Lower lobe of right lung (tissue), 2 donors: ENCODE measurements around the gene TIMM44. TPM values are rescaled to one million over a fixed set of nuclear protein-coding genes. Genes with fewer than 3 reads are reported as not detected.

Source experiments
- ATAC-seq, 2 donors: fragments of 200-7000 bp; cut with Tn5 transposase; one replicate each; pipeline ENCODE4 v1.9.1; 2020 to 2022; ENCODE audit warnings: mild to moderate bottlenecking in 2 of 2, moderate library complexity in 2 of 2
- DNase-seq: peaks from one replicate; pipeline ENCODE4 v3.0.0-alpha.2; 2020
- H3K27ac ChIP-seq: fragments of 200-600 bp; one replicate; pipeline ENCODE4 v1.8.0; 2022
- H3K27me3 ChIP-seq: fragments of 200-600 bp; one replicate; pipeline ENCODE4 v1.8.0; 2022; ENCODE audit warnings: low read depth
- H3K36me3 ChIP-seq: fragments of 200-600 bp; one replicate; pipeline ENCODE4 v1.8.0; 2022; ENCODE audit warnings: mild to moderate bottlenecking
- H3K4me1 ChIP-seq: fragments of 200-600 bp; one replicate; pipeline ENCODE4 v1.8.0; 2022
- H3K4me3 ChIP-seq: fragments of 200-600 bp; one replicate; pipeline ENCODE4 v1.8.0; 2022; ENCODE audit warnings: mild to moderate bottlenecking
- H3K9me3 ChIP-seq: fragments of 200-600 bp; one replicate; pipeline ENCODE4 v1.8.0; 2022
- CTCF ChIP-seq: fragments of 200-600 bp; IDR thresholded peaks from one replicate; pipeline ENCODE4 v1.8.0; 2022; ENCODE audit warnings: antibody characterized with exemption, mild to moderate bottlenecking
- intact Hi-C: fragments of 100-400 bp; cut with DNase I; formaldehyde crosslinking; loops from one replicate; pipeline ENCODE4 v1.11.0; 2022
- total RNA-seq: library from RNA; stranded (reverse); fragmentation: NEBNext Ultra II Directional; extraction: Animal tissue kit (Norgen Biotek cat#: 25700); gene quantifications from one replicate; pipeline ENCODE4 v1.2.1, GENCODE V29; 2021
- donor health status: DM: no; HTN: yes; CAD: no; lungs with severe emphysema.

The TIMM44 gene
- total RNA-seq, 1 donor from 2014 or later: 45.2 TPM

GRCh38 chr19:7928741-7929701, 14.4 kb downstream of the TIMM44 start:
- H3K9me3 ChIP-seq: no peaks in the 10 kb centered on the region
- ATAC-seq: no peak
- peak; percentile 61 for DNase-seq
- intact Hi-C loops: no loop called here
- no peaks in the 10 kb centered on the region for H3K27me3 ChIP-seq
- H3K4me1 ChIP-seq: peaks cover 25% of the 10 kb centered on the region
- peaks cover 38% of the 10 kb centered on the region for H3K36me3 ChIP-seq
- peak overlapping the region; percentile 62 for H3K27ac ChIP-seq
- H3K4me3 ChIP-seq: peak overlapping the region; percentile 1
- TF ChIP-seq CTCF: peak; percentile 21

DNA sequence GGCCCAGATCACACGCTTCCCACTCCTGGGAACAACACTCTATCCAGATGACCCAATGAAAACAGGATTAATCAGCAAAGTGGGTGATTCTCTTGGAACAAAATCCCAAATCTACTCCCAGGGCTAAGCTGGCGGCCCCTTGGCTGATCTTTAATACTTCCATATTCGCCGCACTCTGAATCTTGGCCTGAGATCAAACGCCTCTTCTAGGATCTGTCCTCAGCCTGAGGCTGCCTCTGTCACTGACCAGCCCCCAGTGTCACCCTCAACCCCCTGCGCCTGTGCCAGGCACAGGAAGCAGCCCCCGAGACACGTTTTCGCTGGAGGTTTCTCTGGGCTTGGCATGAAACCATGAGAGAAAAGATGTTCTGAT, 15.1 kb downstream of the TIMM44 start:
- peak overlapping the region; percentile 49 for H3K27ac ChIP-seq
- H3K4me1 ChIP-seq: peaks cover 25% of the 10 kb centered on the region
- no peaks in the 10 kb centered on the region for H3K9me3 ChIP-seq
- ATAC-seq (no peak), DNase-seq (no peak)
- no peak for TF ChIP-seq CTCF
- no peaks in the 10 kb centered on the region for H3K27me3 ChIP-seq
- no peak overlapping the region for H3K4me3 ChIP-seq
- intact Hi-C loops: no loop called here
- peaks cover 31% of the 10 kb centered on the region for H3K36me3 ChIP-seq

- DNase-seq (peak; percentile 47), ATAC-seq (no peak)
- no peaks in the 10 kb centered on the region for H3K27me3 ChIP-seq
- peak overlapping the region; percentile 49 for H3K27ac ChIP-seq
- intact Hi-C loops: no loop called here
- TF ChIP-seq CTCF: no peak
- peaks cover 29% of the 10 kb centered on the region for H3K36me3 ChIP-seq
- H3K4me3 ChIP-seq: no peak overlapping the region
- H3K4me1 ChIP-seq: peaks cover 25% of the 10 kb centered on the region
- no peaks in the 10 kb centered on the region for H3K9me3 ChIP-seq
Measured at GRCh38 chr19:7927605-7928333, 15.7 kb downstream of the TIMM44 start.

DNA sequence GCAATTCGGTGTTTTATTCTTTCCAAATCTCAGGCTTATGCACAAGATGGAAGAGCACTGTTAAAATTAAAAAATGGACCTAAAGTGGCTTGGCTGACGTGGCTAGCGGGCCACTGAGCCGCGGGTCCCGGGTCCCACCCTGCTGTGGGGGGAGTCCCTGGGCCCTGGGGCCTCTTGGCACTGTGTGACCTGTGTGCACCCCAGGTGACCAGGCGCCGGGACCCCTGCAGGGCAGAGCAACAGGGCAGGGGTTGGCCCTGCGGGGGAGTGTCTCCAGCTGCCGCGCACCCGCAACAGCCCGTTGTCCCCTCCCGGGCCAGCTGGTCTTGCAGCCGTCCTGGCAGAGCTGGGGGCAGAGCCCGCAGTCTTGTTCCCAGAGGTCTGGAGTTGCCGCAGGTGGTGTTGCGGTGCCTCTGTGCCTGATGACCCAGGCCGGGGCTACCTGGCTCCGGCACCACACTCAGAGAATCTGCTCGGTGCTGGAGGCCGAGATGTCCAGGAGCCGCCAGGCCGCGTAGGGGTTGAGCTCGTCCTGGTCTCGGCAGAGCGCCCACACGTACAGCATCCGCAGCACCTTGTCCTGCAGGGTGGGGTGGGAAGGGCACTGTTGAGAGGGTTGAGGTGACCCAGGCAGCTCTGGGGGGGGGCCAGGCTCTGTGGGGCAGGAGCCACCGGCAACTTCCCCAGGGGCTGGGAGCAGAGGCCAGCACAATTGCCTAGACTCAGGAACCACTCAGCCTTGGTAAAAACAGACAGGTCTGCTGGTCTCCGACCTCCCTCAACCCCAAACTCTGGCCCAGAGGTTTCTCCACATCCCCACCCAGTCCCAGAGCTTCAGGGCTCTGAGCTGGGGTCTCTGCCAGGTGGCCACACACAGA, 16.5 kb downstream of the TIMM44 start:
- H3K27ac ChIP-seq: no peak overlapping the region
- no peaks in the 10 kb centered on the region for H3K27me3 ChIP-seq
- peaks cover 29% of the 10 kb centered on the region for H3K4me1 ChIP-seq
- no peak for TF ChIP-seq CTCF
- peak in 1 of 2 donors; percentile 6 for ATAC-seq
- intact Hi-C loops: no loop called here
- DNase-seq: peak; percentile 50
- H3K4me3 ChIP-seq: peak overlapping the region; percentile 50
- H3K36me3 ChIP-seq: peaks cover 29% of the 10 kb centered on the region
- no peaks in the 10 kb centered on the region for H3K9me3 ChIP-seq
